Gastrocnemius medialis (tissue), 4 donors: ENCODE measurements around the gene TERT.

Source experiments
- CTCF ChIP-seq, 5 experiments: fragments of 450-650 bp in 3 of 5; fragments of 200-600 bp in 2 of 5; sonication (generic) in 2 of 5; IDR thresholded peaks in 4 of 5; conservative IDR thresholded peaks in 1 of 5; 1 replicate in 4 of 5; 2 replicates in 1 of 5; pipeline ENCODE4 v1.5.1; 2016 to 2019; ENCODE audit warnings: antibody characterized with exemption in 5 of 5, mild to moderate bottlenecking in 3 of 5, moderate library complexity in 3 of 5
- POLR2A ChIP-seq, 2 donors: fragments of 450-650 bp; IDR thresholded peaks; one replicate each; pipeline ENCODE4 v1.6.1; 2017; ENCODE audit warnings: antibody characterized with exemption in 2 of 2, mild to moderate bottlenecking in 2 of 2, moderate library complexity in 2 of 2

- TF ChIP-seq CTCF (IDR thresholded peaks at IDR 0.05 in 4 of 5, conservative IDR thresholded peaks at IDR 0.05 in 1 of 5) = no peak
- TF ChIP-seq POLR2A (IDR thresholded peaks at IDR 0.05) = no peak
These were observed 7.4 kb upstream of the TERT start for GRCh38 chr5:1302258-1302657.
